GM18511 (cell line): ENCODE data around the gene MINDY4.

Experiments
- ATAC-seq: cut with Tn5 transposase; IDR thresholded peaks from one replicate; pipeline ENCODE4 v1.9.1; 2021; ENCODE audit warnings: mild to moderate bottlenecking, moderate library complexity; ENCODE audit not compliant: unreplicated experiment

The MINDY4 gene

GRCh38 chr7:30873656-30874055 lies 102.4 kb downstream of the MINDY4 start:
- no peak for ATAC-seq

- ATAC-seq = no peak
These were observed 103.6 kb downstream of the MINDY4 start for GRCh38 chr7:30874656-30875302.

- ATAC-seq = no peak
These were observed 106.0 kb downstream of the MINDY4 start for GRCh38 chr7:30877015-30877769.

- no peak for ATAC-seq
These were observed 106.8 kb downstream of the MINDY4 start for GRCh38 chr7:30877993-30878392.

GRCh38 chr7:30879139-30880124 lies 108.2 kb downstream of the MINDY4 start:
- ATAC-seq = no peak

GRCh38 chr7:30880125-30880720 lies 109.0 kb downstream of the MINDY4 start:
- ATAC-seq = no peak

GRCh38 chr7:30880941-30881340 lies 109.7 kb downstream of the MINDY4 start:
- no peak for ATAC-seq

- no peak for ATAC-seq
These were observed 110.2 kb downstream of the MINDY4 start for GRCh38 chr7:30881448-30881847.

GRCh38 chr7:30884881-30885280 lies 113.7 kb downstream of the MINDY4 start:
- ATAC-seq = no peak

- ATAC-seq = no peak
These were observed 115.4 kb downstream of the MINDY4 start for GRCh38 chr7:30886608-30887011.

GRCh38 chr7:30887464-30887872 lies 116.3 kb downstream of the MINDY4 start:
- ATAC-seq = no peak

- no peak for ATAC-seq
These were observed 117.5 kb downstream of the MINDY4 start for GRCh38 chr7:30888747-30889146.

GRCh38 chr7:30890226-30890625 lies 119.0 kb downstream of the MINDY4 start:
- no peak for ATAC-seq

GRCh38 chr7:30893357-30893756 lies 122.1 kb downstream of the MINDY4 start:
- ATAC-seq = no peak

- no peak for ATAC-seq
These were observed 122.8 kb downstream of the MINDY4 start for GRCh38 chr7:30894009-30894408.

GRCh38 chr7:30894866-30895605 lies 123.8 kb downstream of the MINDY4 start:
- no peak for ATAC-seq

GRCh38 chr7:30896036-30896435 lies 124.8 kb downstream of the MINDY4 start:
- ATAC-seq = no peak

GRCh38 chr7:30896783-30897637 lies 125.8 kb downstream of the MINDY4 start:
- ATAC-seq = no peak

- ATAC-seq = no peak
These were observed 126.6 kb downstream of the MINDY4 start for GRCh38 chr7:30897770-30898169.
